ENCODE measurements around the gene NGFR. TPM values are rescaled to one million over a fixed set of nuclear protein-coding genes. Genes with fewer than 3 reads are reported as not detected.

The NGFR gene
- total RNA-seq, 2 experiments from 2014 or later: 0.10 to 1.1 TPM

- TF ChIP-seq EZH2phosphoT487 (IDR thresholded peaks at IDR 0.05; ENCODE audit: borderline replicate concordance, low read depth, low read length): no peak
- TF ChIP-seq CTCF (conservative IDR thresholded peaks at IDR 0.05; ENCODE audit: low read length): no peak
- no peak overlapping the region for H3K27ac ChIP-seq (ENCODE audit: low read depth, low read length, poor library complexity, severe bottlenecking)
- H3K4me3 ChIP-seq (ENCODE audit: low read depth, low read length, poor library complexity, severe bottlenecking): no peak overlapping the region
- CTCF ChIA-PET (ENCODE audit: unreplicated experiment): no interaction called here
- peak overlapping the region; percentile 31; the same call in 1 of the 2 replicates for H2AFZ ChIP-seq (ENCODE audit: low read length)
- POLR2A ChIA-PET: interaction anchor here (0.6 kb wide), 1 partner anchor 47 kb away, joined by 10 read pairs; no protein-coding TSS in a partner anchor
- intact Hi-C loops (cut with micrococcal nuclease; ENCODE audit: unreplicated experiment): no loop called here
- peaks cover 10% of the 10 kb centered on the region for H3K4me1 ChIP-seq (ENCODE audit: insufficient read depth, low read length, poor library complexity, severe bottlenecking)
- no peaks in the 10 kb centered on the region for H4K20me1 ChIP-seq (ENCODE audit: insufficient read depth, low read length)
- BruUV-seq (replicated peaks): no TSS peak
- no peak overlapping the region; the same call in 1 of the 2 replicates for H3K4me2 ChIP-seq (ENCODE audit: low read length)
- no peaks in the 10 kb centered on the region for H3K79me2 ChIP-seq (ENCODE audit: insufficient read depth, low read depth, low read length)
- H3K9me2 ChIP-seq (ENCODE audit: insufficient read depth, low read length): no peaks in the 10 kb centered on the region
- no peaks in the 10 kb centered on the region for H3K36me3 ChIP-seq (ENCODE audit: insufficient read depth, low read length)
- H3K9me3 ChIP-seq (ENCODE audit: low read length): no peaks in the 10 kb centered on the region
- DNase-seq (ENCODE audit: low spot score): no peak
Observed at GRCh38 chr17:49452201-49452600, 42.9 kb upstream of the NGFR start.

DNA sequence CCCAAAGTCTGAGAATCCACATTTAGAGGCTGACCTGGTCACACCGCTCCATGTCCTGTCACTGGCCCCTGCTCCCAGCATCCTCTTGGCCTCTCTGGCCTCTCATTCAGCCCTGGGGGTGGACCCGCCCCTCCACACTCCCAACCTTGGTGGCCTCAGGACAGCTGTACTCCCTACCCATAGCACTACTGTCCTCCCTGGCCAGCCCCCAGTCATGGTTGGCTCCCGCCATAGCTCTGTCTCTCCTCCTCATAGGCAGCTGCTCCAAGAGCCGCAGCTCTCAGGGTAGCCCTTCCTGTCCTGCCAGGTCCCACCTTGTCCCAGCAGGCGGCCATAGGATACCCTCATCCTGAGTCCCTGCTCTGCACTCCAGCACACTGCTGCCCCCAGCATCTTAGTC, 42.4 kb upstream of the NGFR start:
- no peaks in the 10 kb centered on the region for H3K36me3 ChIP-seq (ENCODE audit: insufficient read depth, low read length)
- intact Hi-C loops (cut with micrococcal nuclease; ENCODE audit: unreplicated experiment): no loop called here
- no peaks in the 10 kb centered on the region for H3K9me3 ChIP-seq (ENCODE audit: low read length)
- no peak overlapping the region for H3K4me3 ChIP-seq (ENCODE audit: low read depth, low read length, poor library complexity, severe bottlenecking)
- no peak overlapping the region for H3K27ac ChIP-seq (ENCODE audit: low read depth, low read length, poor library complexity, severe bottlenecking)
- ChIA-PET CTCF (ENCODE audit: unreplicated experiment) (no interaction called here), POLR2A (interaction anchor here (0.6 kb wide), 1 partner anchor 47 kb away, joined by 10 read pairs; no protein-coding TSS in a partner anchor)
- H4K20me1 ChIP-seq (ENCODE audit: insufficient read depth, low read length): no peaks in the 10 kb centered on the region
- no peaks in the 10 kb centered on the region for H3K9me2 ChIP-seq (ENCODE audit: insufficient read depth, low read length)
- peaks cover 10% of the 10 kb centered on the region for H3K4me1 ChIP-seq (ENCODE audit: insufficient read depth, low read length, poor library complexity, severe bottlenecking)
- no TSS peak for BruUV-seq (replicated peaks)
- H2AFZ ChIP-seq (ENCODE audit: low read length): no peak overlapping the region
- no peak for DNase-seq (ENCODE audit: low spot score)
- H3K79me2 ChIP-seq (ENCODE audit: insufficient read depth, low read depth, low read length): no peaks in the 10 kb centered on the region
- no peak for TF ChIP-seq EZH2phosphoT487 (IDR thresholded peaks at IDR 0.05; ENCODE audit: borderline replicate concordance, low read depth, low read length)
- TF ChIP-seq CTCF (conservative IDR thresholded peaks at IDR 0.05; ENCODE audit: low read length): no peak
- no peak overlapping the region for H3K4me2 ChIP-seq (ENCODE audit: low read length)

DNA sequence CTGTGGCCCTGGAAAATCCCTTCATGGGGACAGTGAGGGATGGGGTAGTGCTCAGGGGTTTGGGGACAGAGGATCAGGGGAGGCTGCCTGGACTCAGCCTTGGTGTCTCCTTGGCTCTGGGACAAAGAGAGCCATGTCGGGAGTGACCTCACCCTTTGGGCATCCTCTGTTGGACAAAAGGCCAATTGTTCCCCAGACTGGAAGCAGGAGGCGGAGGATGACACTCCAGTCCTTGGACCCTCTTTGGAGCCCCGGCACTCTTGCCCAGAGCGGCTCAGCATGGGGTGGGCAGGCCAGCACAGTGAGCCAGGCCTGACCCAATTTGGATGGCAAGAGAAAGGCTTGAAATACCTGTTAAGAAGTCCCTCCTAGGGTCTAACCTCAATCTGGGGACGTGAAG, 41.0 kb upstream of the NGFR start:
- no peaks in the 10 kb centered on the region for H3K9me3 ChIP-seq (ENCODE audit: low read length)
- BruUV-seq (replicated peaks): no TSS peak
- no peak overlapping the region for H2AFZ ChIP-seq (ENCODE audit: low read length)
- ChIA-PET POLR2A (interaction anchor here (0.9 kb wide), 1 partner anchor 102 kb away, joined by 3 read pairs; no protein-coding TSS in a partner anchor), CTCF (ENCODE audit: unreplicated experiment) (no interaction called here)
- no peaks in the 10 kb centered on the region for H3K36me3 ChIP-seq (ENCODE audit: insufficient read depth, low read length)
- no peaks in the 10 kb centered on the region for H4K20me1 ChIP-seq (ENCODE audit: insufficient read depth, low read length)
- no peak overlapping the region for H3K27ac ChIP-seq (ENCODE audit: low read depth, low read length, poor library complexity, severe bottlenecking)
- no peak overlapping the region for H3K4me3 ChIP-seq (ENCODE audit: low read depth, low read length, poor library complexity, severe bottlenecking)
- peaks cover 10% of the 10 kb centered on the region for H3K4me1 ChIP-seq (ENCODE audit: insufficient read depth, low read length, poor library complexity, severe bottlenecking)
- no peak overlapping the region for H3K4me2 ChIP-seq (ENCODE audit: low read length)
- no peak for DNase-seq (ENCODE audit: low spot score)
- no peaks in the 10 kb centered on the region for H3K79me2 ChIP-seq (ENCODE audit: insufficient read depth, low read depth, low read length)
- intact Hi-C loops (cut with micrococcal nuclease; ENCODE audit: unreplicated experiment): no loop called here
- TF ChIP-seq EZH2phosphoT487 (IDR thresholded peaks at IDR 0.05; ENCODE audit: borderline replicate concordance, low read depth, low read length) (no peak), CTCF (conservative IDR thresholded peaks at IDR 0.05; ENCODE audit: low read length) (no peak)
- no peaks in the 10 kb centered on the region for H3K9me2 ChIP-seq (ENCODE audit: insufficient read depth, low read length)

Measured in OCI-LY7 (cell line).